HCT116 (cell line): ENCODE data around the gene SLC44A1. TPM values are rescaled to one million over a fixed set of nuclear protein-coding genes. Genes with fewer than 3 reads are reported as not detected.

Source experiments
- ATAC-seq: fragments of 200-7000 bp; cut with Tn5 transposase; 2 replicates; pipeline ENCODE4 v1.9.1; 2020; ENCODE audit warnings: mild to moderate bottlenecking, moderate library complexity
- BruUV-seq: library from RNA; stranded (reverse); fragments of 400-500 nt; replicated peaks from 2 replicates; lab custom pipeline; 2021; lab: Mats Ljungman, UMichigan
- CTCF ChIA-PET: fragments of 300-600 bp; sonication (Branson Sonifier 250); formaldehyde crosslinking; loops from one replicate; lab custom pipeline; 2021; ENCODE audit warnings: antibody characterized with exemption; lab: Charles Lee
- POLR2A ChIA-PET: fragments of 300-600, 350-600 bp; sonication (Branson Sonifier 250); formaldehyde crosslinking; loops from one replicate; lab custom pipeline; 2021; ENCODE audit warnings: antibody characterized with exemption; lab: Charles Lee
- RAD21 ChIA-PET, 2 experiments: fragments of 300-600 bp; sonication (Branson Sonifier 250); formaldehyde crosslinking; loops; one replicate each; lab custom pipeline; 2023; ENCODE audit warnings: low total read pairs in 2 of 2; ENCODE audit not compliant: uncharacterized antibody in 2 of 2, unreplicated experiment in 2 of 2, low non-redundant PET in 1 of 2; lab: Charles Lee
- DNase-seq: peaks from one replicate; pipeline ENCODE4 v3.0.0-alpha.2; 2010; ENCODE audit warnings: low read depth, low spot score
- H2AFZ ChIP-seq: fragments of 200-600 bp; shearing (Covaris generic), sonication (generic); 2 replicates; pipeline ENCODE4 v1.6.1; 2017; ENCODE audit warnings: low read depth, mixed run types, mixed read lengths, antibody characterized with exemption, low read length; ENCODE audit not compliant: poor library complexity, severe bottlenecking
- H3K27ac ChIP-seq: 2 replicates; pipeline ENCODE4 v1.5.1; 2012; ENCODE audit warnings: low read depth, low read length
- H3K27me3 ChIP-seq: fragments of 200-600 bp; sonication (generic); 2 replicates; pipeline ENCODE4 v1.6.1; 2016; ENCODE audit warnings: mixed run types, low read length, mixed read lengths; ENCODE audit not compliant: insufficient read depth
- H3K36me3 ChIP-seq, 2 experiments: fragments of 200-500 bp in 1 of 2; fragments of 200-600 bp in 1 of 2; sonication (Bioruptor generic) in 1 of 2; sonication (generic) in 1 of 2; 2 replicates each; pipeline versions ENCODE4 v1.5.1 to v1.6.1; 2014 to 2016; ENCODE audit warnings: low read length in 2 of 2, inconsistent platforms in 1 of 2, mixed read lengths in 1 of 2, mixed run types in 1 of 2; ENCODE audit not compliant: insufficient read depth in 2 of 2, control insufficient read depth in 1 of 2
- H3K4me1 ChIP-seq, 2 experiments: fragments of 200-600 bp in 1 of 2; sonication (generic) in 1 of 2; 2 replicates each; pipeline versions ENCODE4 v1.5.1 to v1.6.1; 2012 to 2017; ENCODE audit warnings: low read length in 2 of 2, inconsistent platforms in 1 of 2, mild to moderate bottlenecking in 1 of 2, mixed read lengths in 1 of 2, mixed run types in 1 of 2, moderate library complexity in 1 of 2; ENCODE audit not compliant: insufficient read depth in 2 of 2, control insufficient read depth in 1 of 2
- H3K4me2 ChIP-seq: fragments of 200-600 bp; sonication (generic); 2 replicates; pipeline ENCODE4 v1.6.1; 2017; ENCODE audit warnings: mixed run types, low read length, mixed read lengths
- H3K4me3 ChIP-seq, 2 experiments: fragments of 200-600 bp in 1 of 2; sonication (generic) in 1 of 2; replicated peaks in 1 of 2; 2 replicates each; pipeline ENCODE4 v1.5.1; 2011 to 2016; ENCODE audit warnings: low read length in 2 of 2, control low read depth in 1 of 2, low read depth in 1 of 2, mild to moderate bottlenecking in 1 of 2, mixed read lengths in 1 of 2, mixed run types in 1 of 2
- H3K79me2 ChIP-seq: fragments of 200-600 bp; sonication (generic); 2 replicates; pipeline ENCODE4 v1.6.1; 2017; ENCODE audit warnings: mild to moderate bottlenecking, mixed run types, low read length, moderate library complexity, mixed read lengths; ENCODE audit not compliant: insufficient read depth
- H3K9ac ChIP-seq: fragments of 200-600 bp; sonication (generic); 2 replicates; pipeline ENCODE4 v1.6.1; 2016; ENCODE audit warnings: low read length, mixed read lengths
- H3K9me2 ChIP-seq: fragments of 200-600 bp; sonication (generic), shearing (Covaris generic); 2 replicates; pipeline ENCODE4 v1.6.1; 2017; ENCODE audit warnings: mixed run types, mild to moderate bottlenecking, moderate library complexity; ENCODE audit not compliant: insufficient read depth
- H3K9me3 ChIP-seq, 2 experiments: fragments of 200-500 bp in 1 of 2; fragments of 200-600 bp in 1 of 2; sonication (Bioruptor generic) in 1 of 2; sonication (generic) in 1 of 2; 2 replicates each; pipeline ENCODE4 v1.6.1; 2014 to 2017; ENCODE audit warnings: low read length in 2 of 2, mixed read lengths in 2 of 2, inconsistent platforms in 1 of 2, low read depth in 1 of 2, mild to moderate bottlenecking in 1 of 2, mixed run types in 1 of 2, moderate library complexity in 1 of 2; ENCODE audit not compliant: control insufficient read depth in 1 of 2, insufficient read depth in 1 of 2
- H4K20me1 ChIP-seq: fragments of 200-600 bp; sonication (generic), shearing (Covaris generic); 2 replicates; pipeline ENCODE4 v1.6.1; 2017; ENCODE audit warnings: mixed run types, mild to moderate bottlenecking, moderate library complexity; ENCODE audit not compliant: insufficient read depth
- CTCF ChIP-seq, 3 experiments: fragments of 200-600 bp in 1 of 3; sonication (generic) in 1 of 3; IDR thresholded peaks in 2 of 3; conservative IDR thresholded peaks in 1 of 3; 2 replicates each; pipeline ENCODE4 v1.5.1; 2012 to 2017; ENCODE audit warnings: low read depth in 2 of 3, low read length in 2 of 3, antibody characterized with exemption in 1 of 3, borderline replicate concordance in 1 of 3, control low read depth in 1 of 3, mild to moderate bottlenecking in 1 of 3, mixed read lengths in 1 of 3, mixed run types in 1 of 3, moderate library complexity in 1 of 3; ENCODE audit not compliant: insufficient read depth in 1 of 3
- ELF1 ChIP-seq: IDR thresholded peaks from 2 replicates; pipeline ENCODE4 v1.6.1; 2012; ENCODE audit warnings: low read depth, borderline replicate concordance
- EZH2 ChIP-seq: fragments of 200-600 bp; sonication (generic); IDR thresholded peaks from 2 replicates; pipeline ENCODE4 v1.6.1; 2017; ENCODE audit warnings: antibody characterized with exemption, mixed run types
- EZH2phosphoT487 ChIP-seq: fragments of 200-600 bp; IDR thresholded peaks from 2 replicates; pipeline ENCODE4 v1.6.1; 2018; ENCODE audit warnings: antibody characterized with exemption, borderline replicate concordance
- JUND ChIP-seq: IDR thresholded peaks from 2 replicates; pipeline ENCODE4 v1.6.1; 2012
- MAX ChIP-seq: IDR thresholded peaks from 2 replicates; pipeline ENCODE4 v1.6.1; 2012
- SP1 ChIP-seq: IDR thresholded peaks from 2 replicates; pipeline ENCODE4 v1.6.1; 2012; ENCODE audit warnings: low read depth
- TCF7L2 ChIP-seq: IDR thresholded peaks from 2 replicates; pipeline ENCODE4 v1.7.0; 2011; ENCODE audit warnings: borderline replicate concordance, inconsistent platforms; ENCODE audit not compliant: insufficient read depth, insufficient read length; ENCODE audit errors: extremely low read depth
- YY1 ChIP-seq: IDR thresholded peaks from 2 replicates; pipeline ENCODE4 v1.6.1; 2011; ENCODE audit warnings: low read length, low read depth, moderate library complexity, mild to moderate bottlenecking; ENCODE audit not compliant: insufficient replicate concordance; ENCODE audit errors: extremely low read depth
- ZFX ChIP-seq: fragments of 450-650 bp; IDR thresholded peaks from 2 replicates; pipeline ENCODE4 v1.6.1; 2017
- ZNF274 ChIP-seq: fragments of 200-500 bp; sonication (Bioruptor generic); IDR thresholded peaks from 2 replicates; pipeline ENCODE4 v1.6.1; 2014; ENCODE audit warnings: mild to moderate bottlenecking, low read depth, low read length, inconsistent platforms
- intact Hi-C: fragments of 100-400 bp; cut with micrococcal nuclease; formaldehyde crosslinking; loops from 2 replicates; pipeline ENCODE4 v1.10.0; 2022
- total RNA-seq: library from RNA; stranded (reverse); gene quantifications from one replicate; pipeline ENCODE4 v1.2.1, GENCODE V29; 2021; ENCODE audit not compliant: unreplicated experiment
- TF ChIP-seq, protein P1 (sequence below): IDR thresholded peaks from 2 replicates; pipeline ENCODE4 v1.6.1; 2011; ENCODE audit warnings: mild to moderate bottlenecking, low read length, moderate library complexity; ENCODE audit not compliant: insufficient replicate concordance; ENCODE audit errors: extremely low read depth
- TF ChIP-seq, protein P2 (sequence below): IDR thresholded peaks from 2 replicates; pipeline ENCODE4 v1.6.1; 2012

Gene SLC44A1
- total RNA-seq, 1 experiment from 2014 or later: 44.1 TPM

- Histone ChIP-seq H3K79me2 (no peaks in the 10 kb centered on the region), H3K27me3 (no peaks in the 10 kb centered on the region), H2AFZ (no peak overlapping the region), H3K36me3 (no peaks in the 10 kb centered on the region), H3K4me3 (no peak overlapping the region), H3K4me2 (no peak overlapping the region), H3K9ac (no peak overlapping the region), H3K4me1 (peaks cover 0 to under 1% of the 10 kb centered on the region in 2 experiments; a peak in 1 of 4 replicates), H3K9me3 (no peaks in the 10 kb centered on the region), H3K9me2 (no peaks in the 10 kb centered on the region), H4K20me1 (no peaks in the 10 kb centered on the region), H3K27ac (no peak overlapping the region)
- ChIA-PET POLR2A (no interaction called here), CTCF (no interaction called here), RAD21 (no interaction called here)
- intact Hi-C loops: no loop called here
- no peak for ATAC-seq
- TF ChIP-seq EZH2 (no peak), TCF7L2 (no peak), ZNF274 (no peak), YY1 (no peak), ELF1 (no peak), CTCF (IDR thresholded peaks at IDR 0.05 in 2 of 3, conservative IDR thresholded peaks at IDR 0.05 in 1 of 3; ENCODE audit: borderline replicate concordance in 1 of 3, insufficient read depth in 1 of 3, low read depth in 2 of 3, low read length in 2 of 3) (no peak)
- no peak for DNase-seq
- no TSS peak for BruUV-seq
These were observed 68.8 kb downstream of the SLC44A1 start for GRCh38 chr9:105313238-105313637.

GRCh38 chr9:105316703-105317102, 72.3 kb downstream of the SLC44A1 start:
- no peak overlapping the region for H3K4me2 ChIP-seq
- no peak overlapping the region for H3K27ac ChIP-seq
- TF ChIP-seq EZH2: no peak
- no peak for TF ChIP-seq YY1
- TF ChIP-seq SP1: no peak
- TF ChIP-seq JUND: no peak
- no peak for TF ChIP-seq MAX
- no peak for TF ChIP-seq ZFX
- TF ChIP-seq, protein P1, sequence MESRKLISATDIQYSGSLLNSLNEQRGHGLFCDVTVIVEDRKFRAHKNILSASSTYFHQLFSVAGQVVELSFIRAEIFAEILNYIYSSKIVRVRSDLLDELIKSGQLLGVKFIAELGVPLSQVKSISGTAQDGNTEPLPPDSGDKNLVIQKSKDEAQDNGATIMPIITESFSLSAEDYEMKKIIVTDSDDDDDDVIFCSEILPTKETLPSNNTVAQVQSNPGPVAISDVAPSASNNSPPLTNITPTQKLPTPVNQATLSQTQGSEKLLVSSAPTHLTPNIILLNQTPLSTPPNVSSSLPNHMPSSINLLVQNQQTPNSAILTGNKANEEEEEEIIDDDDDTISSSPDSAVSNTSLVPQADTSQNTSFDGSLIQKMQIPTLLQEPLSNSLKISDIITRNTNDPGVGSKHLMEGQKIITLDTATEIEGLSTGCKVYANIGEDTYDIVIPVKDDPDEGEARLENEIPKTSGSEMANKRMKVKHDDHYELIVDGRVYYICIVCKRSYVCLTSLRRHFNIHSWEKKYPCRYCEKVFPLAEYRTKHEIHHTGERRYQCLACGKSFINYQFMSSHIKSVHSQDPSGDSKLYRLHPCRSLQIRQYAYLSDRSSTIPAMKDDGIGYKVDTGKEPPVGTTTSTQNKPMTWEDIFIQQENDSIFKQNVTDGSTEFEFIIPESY: no peak
- no peak for TF ChIP-seq TCF7L2
- TF ChIP-seq ZNF274: no peak
- TF ChIP-seq, protein P2, sequence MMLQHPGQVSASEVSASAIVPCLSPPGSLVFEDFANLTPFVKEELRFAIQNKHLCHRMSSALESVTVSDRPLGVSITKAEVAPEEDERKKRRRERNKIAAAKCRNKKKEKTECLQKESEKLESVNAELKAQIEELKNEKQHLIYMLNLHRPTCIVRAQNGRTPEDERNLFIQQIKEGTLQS: no peak
- no peak for TF ChIP-seq EZH2phosphoT487
- no peak for TF ChIP-seq ELF1
- no peaks in the 10 kb centered on the region for H3K9me3 ChIP-seq
- H3K4me1 ChIP-seq: peaks cover 4 to 14% of the 10 kb centered on the region in 2 experiments; a peak in 2 of 4 replicates
- H4K20me1 ChIP-seq: no peaks in the 10 kb centered on the region
- H3K27me3 ChIP-seq: no peaks in the 10 kb centered on the region
- H3K36me3 ChIP-seq: no peaks in the 10 kb centered on the region
- H3K79me2 ChIP-seq: no peaks in the 10 kb centered on the region
- DNase-seq (no peak), ATAC-seq (no peak)
- ChIA-PET CTCF (no interaction called here), RAD21 (no interaction called here), POLR2A (no interaction called here)
- H3K4me3 ChIP-seq: no peak overlapping the region
- no TSS peak for BruUV-seq
- H2AFZ ChIP-seq: no peak overlapping the region
- no peak overlapping the region for H3K9ac ChIP-seq
- no peaks in the 10 kb centered on the region for H3K9me2 ChIP-seq
- intact Hi-C loops: no loop called here
